Gastrocnemius medialis (tissue), 4 donors: ENCODE results near the gene SCN9A.

Experiments used
- POLR2A ChIP-seq, 2 donors: fragments of 450-650 bp; IDR thresholded peaks; one replicate each; pipeline ENCODE4 v1.6.1; 2017; ENCODE audit warnings: antibody characterized with exemption in 2 of 2, mild to moderate bottlenecking in 2 of 2, moderate library complexity in 2 of 2
- TF ChIP-seq, protein P1 (sequence below), 5 experiments: fragments of 450-650 bp in 3 of 5; fragments of 200-600 bp in 2 of 5; sonication (generic) in 2 of 5; IDR thresholded peaks in 4 of 5; conservative IDR thresholded peaks in 1 of 5; 1 replicate in 4 of 5; 2 replicates in 1 of 5; pipeline ENCODE4 v1.5.1; 2016 to 2019; ENCODE audit warnings: antibody characterized with exemption in 5 of 5, mild to moderate bottlenecking in 3 of 5, moderate library complexity in 3 of 5

- TF ChIP-seq, protein P1, sequence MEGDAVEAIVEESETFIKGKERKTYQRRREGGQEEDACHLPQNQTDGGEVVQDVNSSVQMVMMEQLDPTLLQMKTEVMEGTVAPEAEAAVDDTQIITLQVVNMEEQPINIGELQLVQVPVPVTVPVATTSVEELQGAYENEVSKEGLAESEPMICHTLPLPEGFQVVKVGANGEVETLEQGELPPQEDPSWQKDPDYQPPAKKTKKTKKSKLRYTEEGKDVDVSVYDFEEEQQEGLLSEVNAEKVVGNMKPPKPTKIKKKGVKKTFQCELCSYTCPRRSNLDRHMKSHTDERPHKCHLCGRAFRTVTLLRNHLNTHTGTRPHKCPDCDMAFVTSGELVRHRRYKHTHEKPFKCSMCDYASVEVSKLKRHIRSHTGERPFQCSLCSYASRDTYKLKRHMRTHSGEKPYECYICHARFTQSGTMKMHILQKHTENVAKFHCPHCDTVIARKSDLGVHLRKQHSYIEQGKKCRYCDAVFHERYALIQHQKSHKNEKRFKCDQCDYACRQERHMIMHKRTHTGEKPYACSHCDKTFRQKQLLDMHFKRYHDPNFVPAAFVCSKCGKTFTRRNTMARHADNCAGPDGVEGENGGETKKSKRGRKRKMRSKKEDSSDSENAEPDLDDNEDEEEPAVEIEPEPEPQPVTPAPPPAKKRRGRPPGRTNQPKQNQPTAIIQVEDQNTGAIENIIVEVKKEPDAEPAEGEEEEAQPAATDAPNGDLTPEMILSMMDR (IDR thresholded peaks at IDR 0.05 in 4 of 5, conservative IDR thresholded peaks at IDR 0.05 in 1 of 5), result no peak
- TF ChIP-seq POLR2A (IDR thresholded peaks at IDR 0.05), result no peak
Observed at GRCh38 chr2:166388481-166389070, 12.8 kb upstream of the SCN9A start.
